Gastrocnemius medialis (tissue), 4 donors: ENCODE results near the gene KIAA0408.
"Not testable (repeated sequence)": the region's sequence is repeated elsewhere in the genome, so short reads cannot be mapped to it uniquely, and the experiment has no call there.

Experiments
- CTCF ChIP-seq, 5 experiments: fragments of 450-650 bp in 3 of 5; fragments of 200-600 bp in 2 of 5; sonication (generic) in 2 of 5; IDR thresholded peaks in 4 of 5; conservative IDR thresholded peaks in 1 of 5; 1 replicate in 4 of 5; 2 replicates in 1 of 5; pipeline ENCODE4 v1.5.1; 2016 to 2019; ENCODE audit warnings: antibody characterized with exemption in 5 of 5, mild to moderate bottlenecking in 3 of 5, moderate library complexity in 3 of 5
- POLR2A ChIP-seq, 2 donors: fragments of 450-650 bp; IDR thresholded peaks; one replicate each; pipeline ENCODE4 v1.6.1; 2017; ENCODE audit warnings: antibody characterized with exemption in 2 of 2, mild to moderate bottlenecking in 2 of 2, moderate library complexity in 2 of 2

- TF ChIP-seq CTCF (IDR thresholded peaks at IDR 0.05 in 4 of 5, conservative IDR thresholded peaks at IDR 0.05 in 1 of 5); POLR2A (IDR thresholded peaks at IDR 0.05): not testable (repeated sequence)
Observed at GRCh38 chr6:127421164-127421563, 38.0 kb downstream of the KIAA0408 start.
